MM.1S (cell line): ENCODE results near the gene TACC2.

ENCODE experiments used
- DNase-seq: peaks from one replicate; pipeline ENCODE4 v3.0.0-alpha.2; 2015
- H2AFZ ChIP-seq: fragments of 300-600 bp; sonication (generic); 2 replicates; pipeline ENCODE4 v1.6.0; 2016; ENCODE audit warnings: antibody characterized with exemption, low read length
- H3F3A ChIP-seq: fragments of 300-600 bp; sonication (generic); 2 replicates; pipeline ENCODE4 v1.6.1; 2016; ENCODE audit warnings: mild to moderate bottlenecking, antibody characterized with exemption, low read length, moderate library complexity, mixed read lengths; ENCODE audit not compliant: insufficient read depth
- H3K27ac ChIP-seq: fragments of 300-600 bp; sonication (generic); 2 replicates; pipeline ENCODE4 v1.5.1; 2016; ENCODE audit warnings: mild to moderate bottlenecking, low read length
- H3K27me3 ChIP-seq: fragments of 300-600 bp; sonication (generic); replicated peaks from 2 replicates; pipeline ENCODE4 v1.6.0; 2016; ENCODE audit warnings: low read length; ENCODE audit not compliant: insufficient read depth
- H3K36me3 ChIP-seq: fragments of 300-600 bp; sonication (generic); replicated peaks from 2 replicates; pipeline ENCODE4 v1.6.1; 2016; ENCODE audit warnings: mild to moderate bottlenecking, low read length, mixed read lengths; ENCODE audit not compliant: insufficient read depth
- H3K4me1 ChIP-seq: fragments of 300-600 bp; sonication (generic); 2 replicates; pipeline ENCODE4 v1.6.1; 2016; ENCODE audit warnings: low read length, mixed read lengths
- H3K4me2 ChIP-seq: fragments of 300-600 bp; sonication (generic); 2 replicates; pipeline ENCODE4 v1.6.0; 2016; ENCODE audit warnings: low read depth, low read length
- H3K4me3 ChIP-seq: fragments of 300-600 bp; sonication (generic); 2 replicates; pipeline ENCODE4 v1.5.1; 2016; ENCODE audit warnings: low read length, mixed read lengths
- H3K79me2 ChIP-seq: fragments of 300-600 bp; sonication (generic); 2 replicates; pipeline ENCODE4 v1.6.1; 2016; ENCODE audit warnings: mixed run types, low read length, mixed read lengths
- H3K9ac ChIP-seq: fragments of 300-600 bp; sonication (generic); 2 replicates; pipeline ENCODE4 v1.6.1; 2016; ENCODE audit warnings: low read length, mixed read lengths
- H3K9me2 ChIP-seq: fragments of 300-600 bp; sonication (generic); replicated peaks from 2 replicates; pipeline ENCODE4 v1.6.1; 2016; ENCODE audit warnings: mild to moderate bottlenecking, low read length, mixed read lengths; ENCODE audit not compliant: insufficient read depth
- H3K9me3 ChIP-seq: fragments of 300-600 bp; sonication (generic); replicated peaks from 2 replicates; pipeline ENCODE4 v1.6.1; 2016; ENCODE audit warnings: mild to moderate bottlenecking, low read length, mixed read lengths; ENCODE audit not compliant: insufficient read depth
- H4K20me1 ChIP-seq: fragments of 300-600 bp; sonication (generic); 2 replicates; pipeline ENCODE4 v1.6.1; 2016; ENCODE audit warnings: mild to moderate bottlenecking, low read length, moderate library complexity, mixed read lengths; ENCODE audit not compliant: insufficient read depth
- EZH2 ChIP-seq: fragments of 300-600 bp; sonication (generic); optimal IDR thresholded peaks from 2 replicates; pipeline ENCODE3; 2017; ENCODE audit warnings: low read depth, mild to moderate bottlenecking, antibody characterized with exemption, low read length, mixed read lengths
- EZH2phosphoT487 ChIP-seq: fragments of 300-600 bp; sonication (generic); IDR thresholded peaks from 2 replicates; pipeline ENCODE4 v1.6.1; 2018; ENCODE audit warnings: antibody characterized with exemption, low read length
- TF ChIP-seq, protein P1 (sequence below): fragments of 300-600 bp; sonication (generic); IDR thresholded peaks from 2 replicates; pipeline ENCODE4 v1.5.1; 2016; ENCODE audit warnings: antibody characterized with exemption, low read length, mixed read lengths

TACC2 gene

DNA sequence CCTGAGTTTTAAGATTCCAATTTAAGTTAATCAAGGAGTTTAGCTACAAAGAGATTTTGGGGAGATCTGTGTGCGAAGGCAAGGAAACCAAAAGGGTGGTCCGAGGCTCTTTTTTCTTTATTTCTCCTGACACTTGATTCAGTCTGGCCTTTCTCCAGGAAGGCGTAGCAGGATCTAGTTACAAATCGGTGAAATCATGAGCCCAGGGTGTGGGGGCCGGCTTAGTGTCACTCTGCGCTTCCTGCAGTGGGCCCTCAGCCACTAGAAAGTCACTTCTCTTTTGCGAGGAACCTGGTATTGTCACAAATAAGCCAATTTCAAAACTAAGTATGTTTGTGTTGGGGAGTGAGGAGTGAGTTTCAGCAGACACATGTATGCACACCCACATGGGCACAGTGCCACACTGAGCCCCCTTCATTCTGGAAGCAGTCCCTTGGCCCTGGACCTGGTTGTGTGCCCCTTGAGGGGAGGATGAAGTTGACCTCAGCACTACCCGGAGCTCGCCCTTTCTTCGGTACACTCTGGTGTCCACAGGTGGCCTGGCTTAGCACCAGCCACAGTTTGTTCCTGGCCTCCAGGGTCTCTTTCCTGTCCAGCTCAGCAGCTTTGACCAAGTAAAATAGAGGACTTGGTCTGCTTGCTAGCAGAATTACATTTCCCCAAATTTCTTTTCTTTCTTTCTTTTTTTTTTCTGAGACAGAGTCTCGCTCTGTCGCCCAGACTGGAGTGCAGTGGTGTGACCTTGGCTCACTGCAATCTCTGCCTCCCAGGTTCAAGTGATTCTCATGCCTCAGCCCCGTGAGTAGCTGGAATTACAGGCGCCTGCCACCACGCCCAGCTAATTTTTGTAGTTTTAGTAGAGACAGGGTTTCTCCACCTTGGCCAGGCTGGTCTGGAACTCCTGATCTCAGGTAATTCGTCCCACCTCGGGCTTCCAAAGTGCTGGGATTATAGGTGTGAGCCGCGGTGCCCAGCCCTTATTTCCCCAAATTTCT is 198.2 kb downstream of the TACC2 start:
- H3K9ac ChIP-seq: no peak overlapping the region
- no peak overlapping the region for H3K4me3 ChIP-seq
- no peaks in the 10 kb centered on the region for H3K9me3 ChIP-seq
- H3K79me2 ChIP-seq: no peaks in the 10 kb centered on the region
- H3K27me3 ChIP-seq: no peaks in the 10 kb centered on the region
- H3K27ac ChIP-seq: no peak overlapping the region
- TF ChIP-seq, protein P1, sequence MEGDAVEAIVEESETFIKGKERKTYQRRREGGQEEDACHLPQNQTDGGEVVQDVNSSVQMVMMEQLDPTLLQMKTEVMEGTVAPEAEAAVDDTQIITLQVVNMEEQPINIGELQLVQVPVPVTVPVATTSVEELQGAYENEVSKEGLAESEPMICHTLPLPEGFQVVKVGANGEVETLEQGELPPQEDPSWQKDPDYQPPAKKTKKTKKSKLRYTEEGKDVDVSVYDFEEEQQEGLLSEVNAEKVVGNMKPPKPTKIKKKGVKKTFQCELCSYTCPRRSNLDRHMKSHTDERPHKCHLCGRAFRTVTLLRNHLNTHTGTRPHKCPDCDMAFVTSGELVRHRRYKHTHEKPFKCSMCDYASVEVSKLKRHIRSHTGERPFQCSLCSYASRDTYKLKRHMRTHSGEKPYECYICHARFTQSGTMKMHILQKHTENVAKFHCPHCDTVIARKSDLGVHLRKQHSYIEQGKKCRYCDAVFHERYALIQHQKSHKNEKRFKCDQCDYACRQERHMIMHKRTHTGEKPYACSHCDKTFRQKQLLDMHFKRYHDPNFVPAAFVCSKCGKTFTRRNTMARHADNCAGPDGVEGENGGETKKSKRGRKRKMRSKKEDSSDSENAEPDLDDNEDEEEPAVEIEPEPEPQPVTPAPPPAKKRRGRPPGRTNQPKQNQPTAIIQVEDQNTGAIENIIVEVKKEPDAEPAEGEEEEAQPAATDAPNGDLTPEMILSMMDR: no peak
- TF ChIP-seq EZH2 (no peak), EZH2phosphoT487 (no peak)
- no peak for DNase-seq
- H3F3A ChIP-seq: no peaks in the 10 kb centered on the region
- H3K4me1 ChIP-seq: no peaks in the 10 kb centered on the region
- no peak overlapping the region for H2AFZ ChIP-seq
- no peaks in the 10 kb centered on the region for H4K20me1 ChIP-seq
- no peak overlapping the region for H3K4me2 ChIP-seq
- H3K9me2 ChIP-seq: no peaks in the 10 kb centered on the region
- no peaks in the 10 kb centered on the region for H3K36me3 ChIP-seq

DNA sequence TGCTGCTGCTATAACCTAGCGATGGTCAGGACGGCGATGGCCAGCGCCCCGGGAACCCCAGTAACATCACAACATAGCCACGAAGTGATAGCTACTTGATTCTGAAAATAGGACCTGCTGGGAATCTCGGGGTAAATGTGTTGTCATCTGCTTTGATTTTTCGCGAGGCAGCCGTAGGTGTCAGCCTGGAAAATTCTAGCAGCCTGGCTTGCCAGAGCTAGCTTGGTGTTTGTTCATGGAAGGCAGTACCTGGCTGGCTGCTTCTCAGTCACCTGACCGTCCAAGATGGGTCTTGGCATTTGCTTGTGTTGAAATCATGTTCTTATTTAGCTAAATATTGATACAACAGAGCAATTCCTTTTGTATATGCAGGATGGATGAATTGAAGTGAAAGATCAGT is 199.7 kb downstream of the TACC2 start:
- no peak overlapping the region for H3K4me2 ChIP-seq
- DNase-seq: no peak
- no peaks in the 10 kb centered on the region for H3K9me3 ChIP-seq

DNA sequence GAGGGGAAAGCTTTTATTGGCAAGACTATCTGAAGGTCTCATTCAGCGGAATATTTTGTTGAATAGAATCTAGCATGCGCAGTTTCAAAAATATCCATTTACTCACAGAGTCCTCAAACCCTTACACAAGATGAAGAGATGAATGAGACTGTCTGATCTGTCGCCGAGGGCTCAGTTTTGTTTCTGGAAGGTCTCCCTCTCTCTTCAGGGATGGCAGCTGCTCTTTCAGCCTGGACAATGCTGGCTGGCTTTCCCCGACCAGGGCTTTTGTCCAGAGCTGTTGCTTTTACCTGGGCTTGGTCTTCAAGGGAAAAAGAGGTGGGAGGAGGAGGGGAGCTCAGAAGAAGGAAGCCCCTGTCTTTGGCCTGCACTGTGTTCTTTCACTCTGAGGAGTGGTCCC is 200.2 kb downstream of the TACC2 start:
- TF ChIP-seq, protein P1: no peak
- TF ChIP-seq EZH2phosphoT487 (no peak), EZH2 (no peak)
- H3K27ac ChIP-seq: no peak overlapping the region
- DNase-seq: no peak
- no peak overlapping the region for H3K9ac ChIP-seq
- no peak overlapping the region for H2AFZ ChIP-seq
- no peak overlapping the region for H3K4me3 ChIP-seq
- H3K9me3 ChIP-seq: no peaks in the 10 kb centered on the region
- H3K27me3 ChIP-seq: no peaks in the 10 kb centered on the region
- no peaks in the 10 kb centered on the region for H3K36me3 ChIP-seq
- no peaks in the 10 kb centered on the region for H3K9me2 ChIP-seq
- H3K4me2 ChIP-seq: no peak overlapping the region
- no peaks in the 10 kb centered on the region for H3K4me1 ChIP-seq
- H3K79me2 ChIP-seq: no peaks in the 10 kb centered on the region
- H4K20me1 ChIP-seq: no peaks in the 10 kb centered on the region
- H3F3A ChIP-seq: no peaks in the 10 kb centered on the region

More for the DNA sequence above, 199.7 kb downstream of the TACC2 start:
- H3K36me3 ChIP-seq: no peaks in the 10 kb centered on the region
- no peaks in the 10 kb centered on the region for H3K79me2 ChIP-seq
- H3K9ac ChIP-seq: no peak overlapping the region
- H3K27ac ChIP-seq: no peak overlapping the region
- H3K4me1 ChIP-seq: no peaks in the 10 kb centered on the region
- no peak overlapping the region for H3K4me3 ChIP-seq
- H3F3A ChIP-seq: no peaks in the 10 kb centered on the region
- no peak overlapping the region for H2AFZ ChIP-seq
- H3K9me2 ChIP-seq: no peaks in the 10 kb centered on the region
- TF ChIP-seq EZH2phosphoT487 (no peak), EZH2 (no peak)
- TF ChIP-seq, protein P1: no peak
- no peaks in the 10 kb centered on the region for H3K27me3 ChIP-seq
- no peaks in the 10 kb centered on the region for H4K20me1 ChIP-seq
